H4 (cell line): ENCODE measurements around the gene ST3GAL3. TPM values are rescaled to one million over a fixed set of nuclear protein-coding genes. Genes with fewer than 3 reads are reported as not detected.

Experiments used
- DNase-seq: peaks from one replicate; pipeline ENCODE4 v3.0.0-alpha.2; 2015; ENCODE audit warnings: low spot score
- total RNA-seq: library from RNA; depleted of rRNA; stranded (reverse); fragments of >200 nt; shearing (Covaris generic); gene quantifications from 2 replicates; pipeline ENCODE4 v1.2.3, GENCODE V29; 2014

The ST3GAL3 gene
- total RNA-seq, 1 experiment from 2014 or later: 12.1 TPM

DNA sequence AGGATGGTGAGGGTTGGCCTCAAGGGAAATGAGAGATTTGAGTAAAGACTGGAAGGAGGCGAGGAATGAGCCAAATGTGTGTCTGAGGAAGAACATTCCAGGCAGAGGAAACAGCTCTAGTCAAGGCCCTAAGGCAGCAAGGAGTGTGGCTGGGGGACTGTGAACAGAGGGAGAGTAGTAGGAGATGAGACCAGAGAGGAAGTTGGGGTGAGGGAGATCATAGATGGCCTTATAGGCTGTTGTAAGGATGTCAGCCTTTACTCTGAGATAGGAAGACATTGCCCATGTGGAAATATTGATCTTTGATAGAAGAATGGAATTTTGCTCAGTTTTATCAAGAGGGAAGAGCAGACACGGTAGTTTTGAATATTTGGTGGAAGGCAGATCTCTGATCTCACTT lies 171.1 kb downstream of the ST3GAL3 start:
- no peak for DNase-seq

- DNase-seq: no peak
These were observed 171.5 kb downstream of the ST3GAL3 start for GRCh38 chr1:43878854-43879253.

DNA sequence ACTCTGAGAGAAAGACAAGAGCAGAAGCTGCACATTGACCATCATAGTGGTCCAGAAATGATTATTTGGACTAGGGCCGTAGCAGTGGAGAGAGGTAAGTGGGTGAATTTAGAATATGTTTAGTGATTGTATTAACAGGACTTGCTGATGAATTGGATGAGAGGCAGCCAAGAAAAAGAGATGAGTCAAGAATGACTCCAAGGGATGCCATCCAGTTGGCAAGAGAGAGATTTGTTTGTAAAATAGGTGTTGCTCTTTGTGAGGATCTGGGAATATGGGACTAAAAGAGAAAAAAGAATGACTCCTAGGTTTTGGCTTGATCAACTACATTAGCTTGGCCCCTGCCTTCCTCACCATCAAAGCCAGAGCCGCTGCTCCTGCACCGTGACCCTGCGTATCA lies 172.1 kb downstream of the ST3GAL3 start:
- no peak for DNase-seq

- DNase-seq: no peak
These were observed 172.7 kb downstream of the ST3GAL3 start for GRCh38 chr1:43879996-43880395.

- no peak for DNase-seq
These were observed 173.3 kb downstream of the ST3GAL3 start for GRCh38 chr1:43880604-43881003.

- DNase-seq: no peak
These were observed 174.1 kb downstream of the ST3GAL3 start for GRCh38 chr1:43881415-43881814.

DNA sequence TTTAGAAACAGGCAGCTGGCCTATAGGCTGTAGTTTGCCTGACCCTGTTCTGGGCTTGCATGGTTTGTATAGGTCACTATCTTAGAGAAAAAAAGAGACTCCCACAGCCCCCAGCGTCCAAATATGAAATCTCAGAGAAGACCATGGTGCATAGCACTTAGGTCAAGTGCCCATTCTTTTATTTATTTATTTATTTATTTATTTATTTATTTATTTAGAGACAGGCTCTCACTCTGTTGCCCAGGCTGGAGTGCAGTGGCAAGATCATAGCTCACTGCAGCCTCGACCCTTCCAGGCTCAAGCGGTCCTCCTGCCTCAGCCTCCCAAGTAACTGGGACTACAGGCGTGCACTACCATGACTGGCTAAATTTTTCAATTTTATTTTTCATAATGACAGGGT lies 175.4 kb downstream of the ST3GAL3 start:
- DNase-seq: no peak

DNA sequence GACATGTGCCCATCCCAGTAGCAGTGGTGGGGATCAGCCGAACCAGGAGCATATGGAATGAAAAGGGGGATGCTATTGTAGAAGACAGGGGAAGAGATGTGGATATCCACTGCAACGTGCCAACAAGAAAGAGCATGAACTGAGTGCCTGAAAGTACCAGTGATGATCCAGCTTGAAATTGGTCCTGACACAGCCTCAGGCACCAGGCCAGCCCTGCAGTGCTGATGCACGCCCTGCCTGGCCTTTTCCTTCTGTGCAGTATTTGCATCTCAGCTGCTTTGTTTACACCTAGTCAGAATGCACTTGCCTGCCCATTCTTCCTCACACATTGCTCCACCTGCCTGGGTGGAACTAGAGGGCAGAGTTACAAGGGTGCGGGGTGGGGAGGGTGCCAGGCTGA lies 176.0 kb downstream of the ST3GAL3 start:
- no peak for DNase-seq

DNA sequence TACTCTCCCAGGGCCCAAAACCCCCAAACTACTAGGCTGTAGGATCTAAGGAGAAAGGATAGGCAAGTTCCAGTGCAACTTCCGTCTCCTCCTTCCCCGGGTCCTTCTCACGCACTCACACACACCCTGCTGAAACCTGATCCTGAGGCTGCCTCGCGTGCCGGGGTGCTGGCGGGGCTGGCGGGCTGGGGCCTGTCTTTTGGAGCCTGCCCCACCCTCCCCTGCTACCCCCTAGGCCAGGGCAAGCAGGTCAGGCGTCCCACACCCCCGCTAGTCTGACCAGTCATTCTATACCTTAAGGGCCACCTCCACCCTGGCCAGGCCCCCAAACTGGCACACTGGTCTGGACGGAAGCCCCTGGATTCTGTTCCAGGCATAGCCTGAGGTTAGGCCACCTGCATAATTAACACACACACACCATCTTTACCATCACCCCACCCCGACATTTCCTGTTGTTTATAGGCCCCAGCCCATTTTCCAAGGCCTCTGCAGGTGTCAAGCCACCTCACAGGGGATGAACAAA lies 178.0 kb downstream of the ST3GAL3 start:
- no peak for DNase-seq

DNA sequence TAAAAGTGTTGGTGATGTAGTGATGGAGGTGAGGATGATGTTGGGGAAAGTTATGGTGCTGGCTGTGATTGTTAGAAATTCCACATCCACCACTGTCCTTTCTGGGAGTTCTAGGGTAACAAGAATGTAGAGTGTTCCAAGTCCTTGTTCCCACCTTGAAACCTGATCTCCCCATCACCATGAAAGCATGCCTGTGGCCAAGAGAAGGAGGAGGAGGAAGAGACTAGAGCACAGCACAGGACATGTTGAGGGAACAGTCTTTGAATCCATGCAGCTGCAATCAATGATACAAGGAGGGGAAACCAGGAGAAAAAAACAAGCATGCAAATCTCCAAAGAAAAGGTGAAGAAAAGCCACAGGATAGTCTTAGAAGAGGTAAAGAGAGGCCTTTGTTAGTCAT lies 180.4 kb downstream of the ST3GAL3 start:
- no peak for DNase-seq

GRCh38 chr1:43890815-43891214 lies 183.5 kb downstream of the ST3GAL3 start:
- no peak for DNase-seq

DNA sequence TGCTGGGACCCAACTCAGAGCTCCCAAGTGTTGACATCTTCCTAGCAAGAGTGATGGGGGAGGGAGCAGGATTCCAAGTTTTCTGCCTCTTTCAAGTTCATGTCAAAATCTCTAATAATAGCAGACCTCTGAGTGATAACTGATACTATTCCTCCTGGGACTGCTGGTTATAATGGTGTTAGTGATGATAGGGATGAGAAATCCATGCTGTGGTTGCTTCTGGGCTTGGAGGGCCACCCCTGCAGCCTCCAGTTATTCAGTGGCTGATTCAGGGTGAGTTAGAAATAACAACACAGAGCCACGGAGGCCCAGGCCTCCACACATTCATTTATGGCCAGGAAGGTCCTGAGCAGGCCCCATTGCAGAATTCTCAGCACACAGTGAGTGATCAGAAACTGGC lies 185.7 kb downstream of the ST3GAL3 start:
- DNase-seq: no peak

GRCh38 chr1:43898981-43899380 lies 191.6 kb downstream of the ST3GAL3 start:
- DNase-seq: no peak

- DNase-seq: no peak
These were observed 193.1 kb downstream of the ST3GAL3 start for GRCh38 chr1:43900386-43900785.

DNA sequence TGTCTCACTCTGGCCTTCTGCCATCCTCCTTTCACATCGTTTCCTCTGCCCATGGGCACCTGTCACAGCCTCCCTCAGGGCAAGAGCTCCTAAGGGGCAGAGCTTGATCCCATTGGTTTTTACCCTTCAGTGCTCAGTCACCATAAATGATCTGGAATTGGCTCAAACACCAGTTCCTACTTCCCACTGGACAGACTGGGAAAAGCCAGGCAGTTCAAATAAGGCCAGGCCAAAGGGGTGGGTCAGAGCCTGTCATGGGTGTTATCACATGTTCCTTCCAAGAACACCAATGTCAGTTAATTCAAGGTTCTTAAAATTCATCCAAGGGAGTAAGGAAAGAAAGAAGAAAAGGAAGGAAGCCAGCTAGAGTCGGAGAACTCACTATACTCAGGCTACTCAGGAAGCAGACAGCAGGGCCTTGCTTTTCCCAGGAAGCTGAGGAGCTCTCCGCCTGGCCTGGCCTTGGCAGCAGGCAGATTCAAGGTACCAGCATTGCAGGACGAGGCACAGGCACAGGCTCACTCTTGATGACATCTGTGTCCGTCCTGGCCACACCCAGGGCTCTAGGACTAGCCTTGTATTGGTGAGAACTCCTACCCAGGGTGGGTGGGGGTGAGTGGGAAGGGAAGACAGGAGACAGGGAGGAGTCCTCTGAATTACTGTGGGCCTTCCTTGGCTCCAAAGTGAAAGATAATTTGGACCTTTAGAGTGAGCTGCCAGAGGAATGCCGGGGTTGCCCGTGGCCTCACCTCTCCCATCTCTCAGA lies 194.0 kb downstream of the ST3GAL3 start:
- DNase-seq: no peak

GRCh38 chr1:43902058-43902831 lies 194.9 kb downstream of the ST3GAL3 start:
- no peak for DNase-seq

DNA sequence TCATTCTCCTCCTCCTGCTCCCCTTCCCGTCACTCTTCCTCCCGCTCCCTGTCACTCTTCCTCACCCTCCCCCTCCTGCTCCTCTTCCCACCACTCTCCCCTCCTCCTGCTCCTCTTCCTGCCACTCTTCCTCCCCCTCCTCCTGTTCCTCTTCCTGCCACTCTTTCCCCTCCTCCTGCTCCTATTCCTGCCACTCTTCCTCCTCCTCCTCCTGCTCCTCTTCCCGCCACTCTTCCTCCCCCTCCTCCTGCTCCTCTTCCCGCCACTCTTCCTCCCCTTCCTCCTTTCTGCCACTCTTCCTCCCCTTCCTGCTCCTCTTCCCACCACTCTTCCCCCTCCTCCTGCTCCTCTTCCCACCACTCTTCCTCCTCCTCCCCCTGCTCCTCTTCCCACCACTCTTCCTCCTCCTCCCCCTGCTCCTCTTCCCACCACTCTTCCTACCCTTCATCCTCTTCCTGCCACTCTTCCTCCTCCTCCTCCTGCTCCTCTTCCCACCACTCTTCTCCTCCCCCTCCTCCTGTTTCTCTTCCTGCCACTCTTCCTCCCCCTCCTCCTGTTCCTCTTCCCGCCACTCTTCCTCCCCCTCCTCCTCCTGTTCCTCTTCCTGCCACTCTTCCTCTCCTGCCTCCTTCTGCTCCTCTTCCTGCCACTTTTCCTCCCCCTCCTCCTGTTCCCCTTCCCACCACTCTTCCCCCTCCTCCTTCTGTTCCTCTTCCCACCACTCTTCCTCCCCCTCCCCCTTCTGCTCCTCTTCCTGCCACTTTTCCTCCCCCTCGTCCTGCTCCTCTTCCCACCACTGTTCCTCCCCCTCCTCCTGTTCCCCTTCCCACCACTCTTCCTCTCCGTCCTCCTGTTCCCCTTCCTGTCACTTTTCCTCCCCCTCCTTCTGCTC lies 197.6 kb downstream of the ST3GAL3 start:
- DNase-seq: no peak

GRCh38 chr1:43908226-43908625 lies 200.9 kb downstream of the ST3GAL3 start:
- no peak for DNase-seq

DNA sequence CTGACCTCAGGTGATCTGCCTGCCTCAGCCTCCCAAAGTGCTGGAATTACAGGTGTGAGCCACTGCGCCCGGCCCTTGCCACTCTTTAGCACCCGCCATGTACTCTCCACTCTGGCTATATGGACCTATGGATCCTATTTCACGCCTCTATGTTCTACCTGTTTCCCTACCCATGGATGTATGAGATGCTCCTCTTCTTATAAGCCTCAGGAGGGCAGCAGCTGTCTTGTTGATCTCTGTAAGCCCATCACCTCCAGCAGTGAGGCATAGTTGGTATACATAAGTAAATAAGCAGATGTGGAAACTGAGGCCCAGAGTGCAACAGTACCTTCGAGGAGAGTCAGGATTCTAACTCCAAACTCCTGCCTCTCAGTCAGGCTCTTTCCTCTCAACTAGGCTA lies 201.5 kb downstream of the ST3GAL3 start:
- no peak for DNase-seq

DNA sequence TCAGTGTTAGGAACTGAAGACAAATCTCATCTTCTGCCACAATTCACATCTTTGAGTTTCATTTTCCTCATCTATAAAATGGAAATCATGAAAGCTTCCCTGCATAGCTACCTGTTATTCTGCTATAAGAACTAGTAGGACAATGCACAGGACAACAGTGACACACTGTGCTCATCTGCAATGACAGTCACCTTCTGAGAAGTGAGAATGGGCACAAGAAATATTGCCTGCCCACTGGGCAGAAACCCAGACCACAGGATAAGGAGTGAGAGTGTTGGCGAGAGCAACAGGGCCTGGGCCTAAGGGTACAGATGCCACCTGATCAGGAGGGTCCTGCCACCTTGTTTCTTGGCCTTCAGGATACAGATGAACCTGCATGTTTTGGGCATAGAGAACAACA lies 203.0 kb downstream of the ST3GAL3 start:
- no peak for DNase-seq

DNA sequence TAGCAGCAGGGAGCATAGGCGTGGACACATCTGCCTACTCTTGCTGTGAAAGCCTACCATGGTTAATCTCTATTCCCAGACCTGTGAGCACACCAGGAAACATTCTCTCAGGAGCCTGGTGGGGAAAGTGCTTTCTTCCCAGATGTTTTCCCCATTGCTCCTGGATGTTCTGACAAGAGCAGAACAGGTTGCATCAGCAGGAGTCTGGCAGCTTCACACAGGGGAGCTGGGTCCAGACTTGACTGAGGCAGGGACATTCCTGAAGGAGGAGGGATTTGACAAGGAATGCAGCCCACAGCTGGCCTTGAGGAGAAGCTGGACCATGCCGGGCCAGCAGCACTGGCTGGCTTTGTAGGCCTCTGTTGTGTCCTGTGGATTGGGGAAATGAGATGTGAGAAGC lies 205.3 kb downstream of the ST3GAL3 start:
- no peak for DNase-seq

DNA sequence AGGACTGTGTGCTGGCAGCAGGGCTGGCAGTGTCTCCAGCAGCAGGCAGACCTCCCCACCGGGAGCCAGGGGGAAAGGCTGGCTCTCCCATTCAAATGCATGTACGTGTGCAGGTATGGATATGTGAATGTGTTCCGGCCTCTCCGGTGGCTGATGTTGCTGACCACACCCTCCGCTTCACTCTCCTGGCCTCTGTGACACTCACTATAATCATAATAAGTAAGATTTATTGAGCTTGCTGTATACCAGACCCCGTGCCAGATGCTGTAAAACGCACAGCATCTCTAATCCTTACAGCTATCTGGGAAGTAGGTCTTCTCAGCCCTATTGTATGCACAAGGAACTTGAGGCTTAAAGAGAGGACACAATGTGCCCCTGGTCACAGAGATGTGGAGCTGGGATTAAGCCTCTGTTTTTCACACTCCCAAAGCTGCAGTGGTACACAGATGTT lies 205.7 kb downstream of the ST3GAL3 start:
- DNase-seq: no peak
